GM19455 (cell line): Measurements from ENCODE around the gene TSPAN8.
"Not testable (repeated sequence)": the region's sequence is repeated elsewhere in the genome, so short reads cannot be mapped to it uniquely, and the experiment has no call there.

ENCODE experiments used
- ATAC-seq: cut with Tn5 transposase; IDR thresholded peaks from one replicate; pipeline ENCODE4 v1.9.1; 2021; ENCODE audit not compliant: unreplicated experiment

The TSPAN8 gene

GRCh38 chr12:71164568-71165197, 6.9 kb upstream of the TSPAN8 start:
- no peak for ATAC-seq

- ATAC-seq, result no peak
Measured at GRCh38 chr12:71164166-71164565, 6.4 kb upstream of the TSPAN8 start.

- no peak for ATAC-seq
Measured at GRCh38 chr12:71162832-71163763, 5.3 kb upstream of the TSPAN8 start.

GRCh38 chr12:71161591-71161990, 3.8 kb upstream of the TSPAN8 start:
- no peak for ATAC-seq

- no peak for ATAC-seq
Measured at GRCh38 chr12:71160585-71160984, 2.8 kb upstream of the TSPAN8 start.

- ATAC-seq, result no peak
Measured at GRCh38 chr12:71159878-71160277, 2.1 kb upstream of the TSPAN8 start.

GRCh38 chr12:71159264-71159663, 1.5 kb upstream of the TSPAN8 start:
- ATAC-seq, result no peak

- no peak for ATAC-seq
Measured at GRCh38 chr12:71158361-71158882, 623 bp upstream of the TSPAN8 start.

GRCh38 chr12:71155225-71155624, 2.6 kb downstream of the TSPAN8 start:
- no peak for ATAC-seq

- ATAC-seq, result no peak
Measured at GRCh38 chr12:71152851-71153250, 4.9 kb downstream of the TSPAN8 start.

- not testable (repeated sequence) for ATAC-seq
Measured at GRCh38 chr12:71150041-71150440, 7.8 kb downstream of the TSPAN8 start.

- ATAC-seq, result no peak
Measured at GRCh38 chr12:71144682-71145081, 13.1 kb downstream of the TSPAN8 start.

GRCh38 chr12:71142956-71143355, 14.8 kb downstream of the TSPAN8 start:
- ATAC-seq, result no peak

- ATAC-seq, result no peak
Measured at GRCh38 chr12:71142016-71142415, 15.8 kb downstream of the TSPAN8 start.

- ATAC-seq, result no peak
Measured at GRCh38 chr12:71141378-71141926, 16.3 kb downstream of the TSPAN8 start.

GRCh38 chr12:71139153-71139735, 18.6 kb downstream of the TSPAN8 start:
- no peak for ATAC-seq

- no peak for ATAC-seq
Measured at GRCh38 chr12:71138011-71138410, 19.8 kb downstream of the TSPAN8 start.

- no peak for ATAC-seq
Measured at GRCh38 chr12:71135812-71136176, 22.0 kb downstream of the TSPAN8 start.

GRCh38 chr12:71135077-71135811, 22.6 kb downstream of the TSPAN8 start:
- ATAC-seq, result no peak

GRCh38 chr12:71134405-71134804, 23.4 kb downstream of the TSPAN8 start:
- ATAC-seq, result no peak
